Activated T-cell treated with anti-CD3 and anti-CD28 coated beads for 24 hours (primary cell): Measurements from ENCODE around the gene RNGTT.

Source experiments
- DNase-seq: peaks from one replicate; pipeline ENCODE4 v3.0.0-alpha.2; 2020; ENCODE audit warnings: low read depth

The RNGTT gene

DNA sequence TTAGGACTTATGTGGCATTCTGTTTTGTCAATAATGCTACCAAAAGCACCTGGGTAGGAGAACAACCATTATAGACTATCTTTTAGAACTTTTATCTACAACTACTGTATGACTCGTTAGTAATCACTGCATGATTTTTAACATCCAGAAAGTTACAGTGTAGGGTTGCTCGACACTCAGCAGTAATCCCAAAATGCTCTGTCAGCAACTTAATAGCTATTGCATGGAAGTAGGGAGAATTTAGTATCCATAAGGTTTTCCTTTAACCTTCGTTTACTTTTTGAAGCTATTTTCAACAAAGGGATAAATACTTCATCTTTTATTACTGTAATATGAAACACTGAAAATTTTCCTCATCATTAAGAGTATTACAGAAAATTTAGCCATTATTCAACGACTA, 309.5 kb downstream of the RNGTT start:
- no peak for DNase-seq

DNA sequence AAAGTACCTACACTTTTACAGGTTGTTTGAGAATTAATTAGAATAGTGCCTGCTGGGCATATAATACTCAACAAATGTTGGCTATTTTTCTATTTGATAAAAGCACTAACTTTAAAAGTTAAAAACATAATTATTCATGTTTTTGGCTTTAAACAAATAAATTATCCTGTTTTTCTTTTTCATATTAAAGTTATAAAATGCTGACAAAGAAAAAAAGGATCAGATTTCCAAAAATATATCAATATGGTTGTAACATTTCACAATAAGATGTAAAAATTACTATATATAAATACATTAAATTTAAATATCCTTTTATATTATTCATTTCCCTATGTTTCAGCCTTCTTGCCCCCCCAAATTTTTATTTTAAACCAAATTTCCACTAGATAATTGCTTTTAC, 312.0 kb downstream of the RNGTT start:
- DNase-seq, result no peak

DNA sequence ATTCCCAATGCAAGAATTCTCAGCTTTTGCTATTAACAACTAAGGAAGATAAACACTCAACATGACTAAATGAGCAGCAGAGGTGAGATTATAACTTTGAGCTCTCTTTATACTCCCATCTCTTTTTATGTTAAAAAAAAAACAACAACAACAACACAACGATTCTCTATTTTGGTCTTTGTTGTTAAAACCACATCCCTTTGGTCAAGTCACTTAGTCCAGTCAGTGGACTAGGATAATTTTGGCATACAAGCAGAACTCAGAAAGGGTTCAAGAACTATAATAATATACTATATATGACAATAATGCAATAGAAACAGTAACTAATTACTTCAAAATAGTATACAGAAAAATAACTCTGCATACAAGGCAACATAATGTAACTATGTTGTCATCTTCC, 312.4 kb downstream of the RNGTT start:
- no peak for DNase-seq

DNA sequence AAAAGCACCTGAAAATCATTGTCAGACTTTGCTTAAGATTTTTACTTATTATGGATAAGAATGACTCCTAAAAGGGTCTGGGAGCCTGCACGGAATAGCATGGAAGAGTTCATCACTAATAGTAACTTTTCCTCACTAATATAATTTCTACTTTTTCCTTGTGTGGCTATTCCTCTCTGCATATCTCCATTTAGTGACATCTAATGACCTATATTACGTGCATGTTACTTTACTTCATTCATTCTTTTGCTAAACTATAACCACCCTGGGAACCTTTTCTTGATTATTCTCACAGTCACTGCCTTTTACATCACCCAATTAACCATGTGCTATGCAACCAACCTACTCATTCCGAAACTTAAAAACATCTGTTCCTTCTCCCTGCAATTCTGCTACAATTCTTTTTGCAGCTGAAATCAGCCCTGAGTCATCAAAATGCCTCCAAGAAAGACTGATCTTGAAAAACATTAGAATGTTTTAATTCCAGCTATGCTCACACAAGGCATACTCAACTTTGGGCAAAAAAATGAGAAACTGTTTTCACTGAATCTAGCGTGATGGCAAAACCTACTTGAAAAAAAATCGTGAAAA, 313.3 kb downstream of the RNGTT start:
- no peak for DNase-seq

DNA sequence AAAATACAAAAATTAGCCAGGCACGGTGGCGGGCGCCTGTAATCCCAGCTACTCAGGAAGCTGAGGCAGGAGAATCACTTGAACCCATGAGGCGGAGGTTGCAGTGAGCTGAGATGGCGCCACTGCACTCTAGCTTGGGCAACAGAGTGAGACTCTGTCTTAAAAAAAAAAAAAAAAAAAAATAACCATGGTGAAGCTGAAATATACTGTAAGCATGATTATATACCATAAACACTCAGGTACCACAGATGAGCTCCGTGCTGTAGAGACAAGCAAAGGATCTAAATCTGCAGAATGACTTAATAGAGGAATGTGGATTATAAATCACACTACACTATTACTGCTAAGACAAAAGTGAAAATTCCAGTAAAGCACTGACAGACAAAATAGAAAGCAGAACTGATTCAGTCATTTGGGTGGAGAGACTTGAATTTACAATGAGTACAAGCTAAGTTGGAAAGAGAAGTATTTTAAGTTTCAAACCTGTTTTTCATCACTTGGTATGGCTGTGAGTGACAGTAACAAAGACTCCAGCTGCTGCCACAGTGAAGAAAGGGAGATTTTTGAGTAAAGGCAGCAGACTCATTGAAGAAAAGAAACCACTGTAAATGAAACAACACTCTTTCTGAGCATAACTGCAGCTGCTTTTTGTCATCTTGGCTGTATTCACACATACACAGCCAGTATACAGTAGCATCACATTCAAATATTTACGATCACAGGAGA, 322.1 kb downstream of the RNGTT start:
- DNase-seq, result no peak

DNA sequence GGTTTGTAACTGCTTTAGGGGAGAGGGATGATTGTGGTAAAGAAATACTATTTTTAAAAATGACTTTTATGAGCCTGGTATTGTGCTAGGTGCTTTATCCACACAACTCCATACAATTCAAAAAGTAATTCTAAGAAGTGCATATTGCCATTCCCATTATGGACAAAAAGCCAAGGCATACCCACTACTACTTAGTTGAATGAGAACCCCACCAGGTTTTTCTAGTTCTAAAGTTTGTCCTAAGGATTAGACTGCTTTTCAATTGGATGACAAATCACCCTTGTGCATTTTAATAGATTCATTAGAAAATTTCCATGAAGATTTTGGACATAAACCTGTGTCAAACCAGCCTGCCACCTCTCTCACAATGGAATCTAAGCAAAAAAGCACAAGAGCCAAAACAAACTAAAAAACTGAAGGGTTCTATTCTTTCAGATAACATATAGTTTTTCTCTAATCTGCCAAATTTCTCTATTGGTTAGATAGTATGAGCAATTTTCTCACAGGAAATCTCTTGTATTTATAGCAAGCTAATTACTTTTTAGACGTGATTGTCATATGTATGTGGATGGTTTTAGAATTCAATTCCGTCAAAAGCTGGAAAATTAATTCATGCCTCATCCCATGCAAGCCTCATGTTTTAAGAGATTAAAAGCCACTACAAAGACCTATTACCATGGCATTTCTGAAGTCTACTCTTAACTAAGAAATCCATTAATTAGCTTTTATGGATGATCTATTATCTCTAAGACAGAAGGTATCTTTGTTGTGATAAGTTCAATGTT, 325.5 kb downstream of the RNGTT start:
- DNase-seq, result no peak

DNA sequence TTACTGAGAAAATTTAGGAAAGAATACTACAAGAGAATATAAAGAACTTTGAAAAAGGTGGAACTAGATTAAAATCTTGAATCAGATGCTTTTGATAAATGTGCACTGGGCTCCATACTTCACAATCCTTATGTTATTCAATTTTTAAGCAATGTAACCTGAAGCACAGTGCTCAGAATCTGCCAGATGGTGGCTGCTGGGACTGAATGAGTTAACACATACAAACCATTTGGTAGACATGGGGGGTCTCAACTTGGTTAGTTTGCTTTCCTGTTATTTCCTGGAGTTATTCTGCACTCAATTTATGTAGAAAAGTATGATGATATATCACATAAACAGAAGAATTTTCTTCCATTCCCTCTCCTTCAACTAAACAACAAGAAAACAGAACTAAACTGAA, 326.5 kb downstream of the RNGTT start:
- no peak for DNase-seq

DNA sequence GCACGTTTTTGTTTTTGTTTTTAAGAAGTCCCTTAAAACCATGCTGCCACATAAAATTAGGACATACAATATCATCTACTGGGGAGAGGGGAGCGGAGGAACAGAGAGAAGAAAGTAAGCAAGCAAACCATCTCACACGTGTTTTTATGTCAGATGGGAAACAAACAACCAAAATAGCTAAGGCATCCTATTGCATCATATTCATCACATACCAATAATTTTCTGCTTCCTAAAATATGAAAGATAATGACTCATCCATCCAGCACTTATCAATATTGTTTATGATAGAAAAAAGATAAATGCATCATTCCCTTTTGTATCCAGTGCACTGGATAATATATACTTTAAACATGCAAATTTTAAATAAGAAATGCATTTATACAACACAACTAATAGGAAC, 329.6 kb downstream of the RNGTT start:
- no peak for DNase-seq

DNA sequence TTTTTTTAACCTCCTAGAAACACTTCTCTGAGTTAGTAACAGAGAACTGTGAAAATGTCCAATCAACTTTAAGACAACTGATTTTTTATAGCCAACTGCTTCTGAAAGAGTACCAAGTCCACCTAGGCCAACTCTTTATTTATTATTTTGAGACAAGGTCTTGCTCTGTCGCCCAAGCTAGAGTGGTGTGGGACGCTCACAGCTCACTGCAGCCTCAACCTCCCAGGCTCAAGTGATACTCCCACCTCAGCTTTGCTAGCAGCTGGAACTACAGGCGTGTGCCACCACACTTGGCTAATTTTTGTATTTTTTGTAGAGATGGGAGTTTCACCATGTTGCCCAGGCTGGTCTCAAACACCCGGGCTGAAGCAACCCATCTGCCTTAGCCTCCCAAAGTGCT, 331.6 kb downstream of the RNGTT start:
- DNase-seq, result no peak

DNA sequence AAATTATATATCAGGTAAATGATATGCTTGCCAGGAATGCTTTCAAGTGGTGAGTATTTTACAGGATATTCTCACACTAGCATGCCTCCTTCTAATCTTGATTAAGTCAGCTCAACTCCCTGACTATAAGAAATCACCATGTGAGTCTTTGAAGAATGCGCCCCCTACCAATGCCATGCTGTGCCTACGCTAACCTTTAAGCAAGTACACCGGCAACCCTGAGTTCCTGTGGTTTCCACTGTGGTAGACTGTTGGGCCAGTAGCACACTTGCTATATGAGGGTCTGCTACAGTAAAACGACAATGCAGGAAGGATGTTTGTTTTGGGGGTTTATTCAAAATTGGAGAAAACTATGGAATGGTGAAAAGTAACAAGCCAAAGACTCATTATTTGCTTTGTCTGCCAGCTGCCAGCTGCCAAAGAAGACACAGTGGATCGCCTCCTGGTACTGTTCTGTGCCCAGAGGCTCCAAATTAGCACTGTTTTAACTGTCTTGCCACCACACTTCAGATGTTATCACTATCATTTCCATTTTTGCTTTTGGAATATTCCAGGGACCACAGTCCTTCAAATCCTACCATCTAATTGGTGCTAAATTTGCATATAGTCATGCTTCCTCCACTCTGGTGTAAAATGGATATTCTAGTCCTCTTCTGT, 333.5 kb downstream of the RNGTT start:
- no peak for DNase-seq

DNA sequence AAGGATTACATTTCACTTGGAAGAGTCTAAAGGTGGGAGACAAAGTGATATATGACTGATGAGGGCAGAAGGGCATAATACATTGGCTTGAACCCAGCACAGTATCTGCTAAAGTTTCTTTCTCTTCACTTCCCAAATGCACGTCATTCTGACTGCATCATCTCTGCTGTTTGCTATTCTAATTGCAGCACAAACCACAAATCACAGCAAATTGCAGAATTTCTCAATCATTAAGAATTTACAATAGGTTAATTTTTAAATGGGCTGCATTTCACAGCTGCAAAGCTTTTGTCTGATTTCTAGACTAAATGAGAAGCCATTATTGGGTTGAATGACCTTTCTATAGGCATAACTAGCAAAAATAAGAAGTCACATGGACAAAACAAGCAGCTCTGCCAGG, 337.0 kb downstream of the RNGTT start:
- no peak for DNase-seq

DNA sequence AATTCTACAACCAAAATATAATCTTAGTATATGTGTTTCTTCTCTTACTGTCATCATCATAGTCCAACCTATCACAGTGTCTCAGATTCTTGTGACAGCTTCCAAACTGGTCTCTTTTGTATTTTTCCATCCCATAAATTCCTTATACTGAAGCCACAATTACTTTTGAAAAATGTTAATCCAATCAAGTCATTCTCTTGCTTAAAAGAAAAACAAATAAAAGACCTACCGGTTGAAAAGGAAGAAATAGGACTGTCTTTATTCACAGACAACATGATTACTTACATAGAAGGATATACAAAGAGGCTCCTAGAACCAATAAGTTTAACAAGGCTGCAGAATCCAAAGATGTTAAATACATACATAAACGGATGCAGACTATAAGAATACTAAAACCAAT, 339.9 kb downstream of the RNGTT start:
- DNase-seq, result no peak

DNA sequence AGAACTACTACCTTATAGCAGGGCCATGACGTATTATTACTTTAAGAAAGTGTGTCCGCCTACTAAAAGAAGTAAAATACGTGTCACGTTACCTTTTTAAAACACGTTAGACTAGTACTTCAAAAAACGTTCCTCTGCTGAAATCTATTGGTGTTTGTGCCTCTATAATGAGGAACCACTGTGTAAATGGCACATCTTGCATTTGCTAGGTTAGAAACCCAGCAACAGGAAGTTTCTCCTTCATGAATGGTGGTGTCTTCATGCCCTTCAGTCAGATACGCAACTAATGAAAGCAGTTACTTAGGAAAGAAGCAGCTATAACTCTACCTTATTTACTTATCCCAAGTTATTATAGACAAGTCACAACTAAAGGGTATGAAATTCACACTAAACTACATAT, 343.5 kb downstream of the RNGTT start:
- no peak for DNase-seq

DNA sequence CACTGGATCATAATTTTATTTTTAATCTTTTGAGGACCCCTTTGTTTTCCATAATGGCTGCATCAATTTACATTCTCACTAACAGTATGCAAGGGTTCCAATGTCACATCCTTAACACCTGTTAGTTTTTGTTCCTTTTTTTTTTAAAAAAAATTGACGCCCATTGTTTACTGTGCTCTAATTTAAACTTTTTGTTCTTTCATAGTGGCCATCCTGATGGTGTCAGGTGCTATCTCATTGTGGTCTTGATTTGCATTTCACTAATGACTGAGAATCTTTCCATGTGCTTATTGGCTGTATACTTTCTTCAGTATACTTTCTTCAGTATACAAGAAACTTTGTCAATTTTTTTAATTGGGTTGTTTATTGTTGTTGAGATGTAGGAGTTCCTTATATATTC, 347.0 kb downstream of the RNGTT start:
- no peak for DNase-seq

DNA sequence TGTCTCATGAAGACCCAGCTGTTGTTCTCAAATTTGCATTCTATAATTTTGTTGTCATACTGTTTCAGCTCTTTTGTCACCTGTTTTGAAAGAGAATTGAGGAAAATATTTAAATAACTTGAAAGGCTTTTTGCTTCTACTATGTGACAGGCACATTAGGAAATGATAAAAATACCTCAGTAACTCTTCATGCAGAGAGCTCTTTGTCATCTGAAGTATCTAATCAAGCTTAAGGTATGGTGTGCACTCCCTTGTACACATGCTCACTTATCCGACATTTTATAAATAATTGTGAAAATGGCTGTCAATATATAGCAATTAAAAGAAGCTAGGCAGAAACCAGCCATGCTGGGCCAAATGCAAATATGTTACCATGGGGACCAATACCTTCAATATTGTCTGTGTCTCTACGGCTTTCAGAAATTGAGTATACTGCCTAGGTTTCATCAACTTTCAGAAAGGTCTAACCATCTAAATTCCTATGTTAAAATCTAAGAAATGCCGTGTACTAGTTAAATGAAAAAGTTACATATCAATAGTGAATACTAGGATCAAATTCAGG, 349.0 kb downstream of the RNGTT start:
- DNase-seq, result no peak

DNA sequence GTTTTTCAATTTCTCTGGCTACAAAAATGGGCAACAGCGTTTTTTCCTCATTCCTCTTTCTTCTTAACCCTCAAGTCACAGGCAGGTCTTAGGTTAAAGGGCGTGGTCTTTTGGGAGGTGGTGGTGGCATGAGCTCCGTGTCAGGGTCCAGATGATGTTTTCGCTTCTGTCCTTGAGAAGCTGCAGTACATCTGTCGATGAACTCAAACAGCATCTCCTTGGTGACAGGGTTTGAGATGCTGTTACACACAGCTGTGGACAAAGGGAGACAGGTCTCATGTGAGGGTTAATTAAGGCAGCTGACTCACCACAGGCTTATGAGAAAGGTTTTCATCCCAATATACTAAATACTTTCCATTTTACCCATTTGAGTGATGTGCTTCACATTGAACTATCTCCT, 350.8 kb downstream of the RNGTT start:
- no peak for DNase-seq

DNA sequence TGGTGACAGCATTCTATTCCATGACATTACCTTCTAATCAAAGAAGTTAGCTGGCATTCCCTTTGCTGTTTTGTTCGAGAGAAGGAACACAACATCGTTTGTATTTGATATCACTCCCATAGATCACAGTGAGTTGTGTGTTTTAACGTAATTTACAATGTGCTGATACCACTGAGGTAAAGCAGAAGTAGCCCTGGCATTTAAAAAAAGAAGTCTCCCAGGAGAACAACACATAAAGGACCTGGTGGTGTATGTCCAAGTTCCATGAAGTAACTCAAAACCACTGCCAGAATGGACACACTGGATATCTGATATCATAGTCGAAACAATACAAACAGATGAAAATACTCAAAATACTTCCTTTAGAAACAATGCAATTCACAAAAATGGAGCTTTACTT, 351.7 kb downstream of the RNGTT start:
- DNase-seq, result no peak

DNA sequence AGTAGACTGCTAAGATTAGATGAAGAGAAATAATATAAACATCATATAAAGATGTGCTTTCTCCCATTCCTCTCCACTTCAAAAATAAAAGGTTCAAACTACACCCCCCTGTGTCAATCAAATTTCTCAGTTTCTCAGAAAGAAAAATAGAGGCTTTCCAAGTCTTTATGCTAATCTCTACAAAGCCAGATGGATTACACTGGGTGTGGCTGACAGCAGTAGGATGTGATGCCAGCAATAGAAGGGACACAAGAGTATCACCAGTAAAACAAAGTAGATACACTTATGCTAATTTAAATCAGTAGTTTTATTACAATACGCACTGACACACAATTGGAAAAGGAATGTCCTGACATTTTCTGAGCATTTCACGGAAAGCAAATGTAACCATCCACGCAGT, 353.4 kb downstream of the RNGTT start:
- no peak for DNase-seq

DNA sequence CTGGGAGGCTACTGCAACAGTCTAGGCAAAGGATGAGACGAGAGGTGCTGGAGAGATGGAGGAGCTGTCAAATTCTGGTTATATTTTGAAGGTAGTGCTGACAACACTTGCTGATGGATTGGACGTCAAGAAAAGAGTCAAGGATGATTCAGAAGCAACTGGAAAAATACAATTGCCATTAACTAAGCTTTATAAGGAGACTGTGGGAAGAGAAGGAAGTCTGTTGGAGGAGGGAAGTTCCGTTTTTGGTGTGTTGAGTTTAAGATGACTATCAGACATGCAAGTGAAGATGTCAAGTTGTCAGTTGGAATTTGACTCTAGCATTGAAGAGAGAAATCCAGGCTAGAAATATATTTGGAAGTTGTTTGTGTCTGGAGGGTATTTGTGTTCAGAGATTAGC, 358.1 kb downstream of the RNGTT start:
- no peak for DNase-seq

DNA sequence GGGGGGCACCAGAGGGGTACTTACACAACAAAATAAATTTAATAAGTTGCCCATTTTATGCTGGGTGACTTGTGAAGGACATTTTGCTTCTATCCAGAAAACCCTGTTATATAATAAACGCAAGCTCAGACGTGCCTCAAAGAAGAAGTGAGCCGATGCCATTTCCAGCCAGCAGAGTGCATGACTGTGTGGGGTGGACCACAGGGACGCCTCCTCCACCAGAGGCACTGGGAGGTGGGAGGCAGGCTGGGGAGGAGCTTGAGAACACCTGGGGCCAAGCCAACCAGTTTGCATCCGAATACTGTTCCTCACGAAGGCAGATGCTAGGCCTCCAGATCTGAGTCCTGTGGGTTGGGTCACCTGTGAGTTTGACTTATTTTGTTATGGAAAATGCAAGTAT, 363.8 kb downstream of the RNGTT start:
- no peak for DNase-seq

DNA sequence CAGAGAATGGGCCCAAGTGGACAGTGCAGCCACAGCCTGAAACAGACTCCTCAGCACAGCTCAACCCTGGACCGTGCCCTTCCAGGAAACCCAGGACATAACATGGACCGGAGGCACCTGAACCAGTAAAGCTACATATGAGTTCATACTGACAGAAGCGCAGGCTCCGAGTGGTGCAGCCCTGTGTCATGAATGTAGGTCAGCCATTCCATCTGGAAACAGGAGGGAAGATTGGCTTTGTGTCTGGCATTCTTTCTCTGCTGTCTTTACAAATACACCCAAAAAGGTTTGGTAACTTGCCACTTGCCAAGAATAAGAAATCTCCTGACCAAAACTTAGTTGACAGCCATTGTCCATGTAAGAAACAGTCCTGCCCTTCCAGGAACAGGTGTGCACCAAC, 366.6 kb downstream of the RNGTT start:
- no peak for DNase-seq

DNA sequence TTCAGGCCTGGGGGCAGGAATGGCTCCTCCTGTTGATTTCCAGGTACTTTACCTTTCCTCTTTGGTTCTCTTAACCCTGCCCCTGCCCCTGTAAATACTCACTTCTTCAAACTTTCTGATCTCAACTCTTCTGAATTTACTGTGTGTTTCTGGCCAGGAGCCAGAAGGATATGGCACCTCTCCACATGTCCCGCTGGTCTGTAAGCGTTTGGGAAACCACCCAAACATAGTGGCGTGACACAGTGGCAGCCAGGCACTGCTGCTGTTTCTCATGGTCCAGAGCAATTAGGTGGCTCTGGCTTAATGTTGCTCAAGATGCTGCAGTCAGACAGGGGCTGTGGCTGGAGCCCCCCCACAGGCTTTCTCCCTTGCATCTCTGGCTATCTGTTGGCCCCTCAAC, 374.5 kb downstream of the RNGTT start:
- no peak for DNase-seq

DNA sequence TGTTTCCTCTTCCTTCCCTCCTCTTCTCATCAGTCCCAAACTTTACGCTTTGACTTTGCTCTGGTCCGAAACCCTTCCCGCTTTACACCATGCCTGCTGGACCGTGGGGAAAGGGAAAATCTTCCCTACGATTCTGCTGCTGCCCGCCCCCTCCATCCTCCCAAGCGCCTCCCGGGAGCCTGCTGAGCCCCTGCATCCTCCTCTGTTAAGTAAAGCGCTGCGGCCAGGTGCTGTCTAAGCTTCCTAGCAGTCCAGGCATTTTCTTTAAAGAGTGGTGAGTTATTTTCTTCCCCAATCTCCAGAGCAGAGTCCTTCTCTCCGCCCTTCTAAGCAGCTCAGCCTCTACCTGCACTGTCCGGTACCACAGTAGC, 376.3 kb downstream of the RNGTT start:
- no peak for DNase-seq
